Muscle layer of colon (tissue), 2 donors: ENCODE data around the gene MVD.
"Not testable (repeated sequence)": the region's sequence is repeated elsewhere in the genome, so short reads cannot be mapped to it uniquely, and the experiment has no call there.

Experiments
- H3K27ac ChIP-seq: one replicate; pipeline ENCODE4 v1.7.0; 2013; ENCODE audit warnings: low read depth, mild to moderate bottlenecking, low read length, moderate library complexity
- H3K27me3 ChIP-seq, 2 donors: one replicate each; pipeline ENCODE4 v1.7.0; 2013; ENCODE audit warnings: low read length in 2 of 2, mild to moderate bottlenecking in 2 of 2; ENCODE audit not compliant: insufficient read depth in 2 of 2, control insufficient read depth in 1 of 2
- H3K36me3 ChIP-seq: one replicate; pipeline ENCODE4 v1.7.0; 2013; ENCODE audit warnings: mild to moderate bottlenecking, low read length; ENCODE audit not compliant: insufficient read depth
- H3K4me1 ChIP-seq: one replicate; pipeline ENCODE4 v1.7.0; 2013; ENCODE audit warnings: mild to moderate bottlenecking, low read length; ENCODE audit not compliant: insufficient read depth
- H3K4me3 ChIP-seq, 2 donors: one replicate each; pipeline ENCODE4 v1.7.0; 2013; ENCODE audit warnings: low read length in 2 of 2, low read depth in 1 of 2, mild to moderate bottlenecking in 1 of 2, moderate library complexity in 1 of 2
- H3K9ac ChIP-seq: one replicate; pipeline ENCODE4 v1.7.0; 2013; ENCODE audit warnings: low read length
- H3K9me3 ChIP-seq: one replicate; pipeline ENCODE4 v1.7.0; 2013; ENCODE audit warnings: mild to moderate bottlenecking, low read length
- donor health status: abdominal sarcoma.
- donor health status: Adenocarcinoma of cecum.

The MVD gene

GRCh38 chr16:88614818-88615580, 47.9 kb downstream of the MVD start:
- H3K27ac ChIP-seq: no peak overlapping the region
- no peak overlapping the region for H3K9ac ChIP-seq

GRCh38 chr16:88613911-88614817, 48.7 kb downstream of the MVD start:
- H3K4me1 ChIP-seq: no peaks in the 10 kb centered on the region
- H3K9me3 ChIP-seq: no peaks in the 10 kb centered on the region
- no peaks in the 10 kb centered on the region for H3K27me3 ChIP-seq
- peaks cover 35% of the 10 kb centered on the region for H3K36me3 ChIP-seq
- H3K4me3 ChIP-seq: no peak overlapping the region
- no peak overlapping the region for H3K9ac ChIP-seq
- no peak overlapping the region for H3K27ac ChIP-seq

More at GRCh38 chr16:88614818-88615580, 47.9 kb downstream of the MVD start:
- Histone ChIP-seq H3K9me3 (no peaks in the 10 kb centered on the region), H3K27me3 (no peaks in the 10 kb centered on the region), H3K36me3 (peaks cover 38% of the 10 kb centered on the region), H3K4me1 (no peaks in the 10 kb centered on the region), H3K4me3 (no peak overlapping the region)

GRCh38 chr16:88613293-88613692, 49.6 kb downstream of the MVD start:
- H3K36me3 ChIP-seq: peaks cover 31% of the 10 kb centered on the region
- no peaks in the 10 kb centered on the region for H3K27me3 ChIP-seq
- no peak overlapping the region for H3K27ac ChIP-seq
- no peak overlapping the region for H3K4me3 ChIP-seq
- no peak overlapping the region for H3K9ac ChIP-seq
- no peaks in the 10 kb centered on the region for H3K4me1 ChIP-seq
- H3K9me3 ChIP-seq: no peaks in the 10 kb centered on the region

GRCh38 chr16:88610909-88611812, 51.7 kb downstream of the MVD start:
- no peak overlapping the region for H3K27ac ChIP-seq
- peaks cover 36% of the 10 kb centered on the region for H3K36me3 ChIP-seq
- H3K4me3 ChIP-seq: no peak overlapping the region
- H3K9ac ChIP-seq: no peak overlapping the region
- H3K4me1 ChIP-seq: no peaks in the 10 kb centered on the region
- no peaks in the 10 kb centered on the region for H3K27me3 ChIP-seq
- H3K9me3 ChIP-seq: no peaks in the 10 kb centered on the region

- Histone ChIP-seq H3K27ac (no peak overlapping the region), H3K9ac (no peak overlapping the region), H3K9me3 (no peaks in the 10 kb centered on the region), H3K27me3 (no peaks in the 10 kb centered on the region), H3K4me1 (no peaks in the 10 kb centered on the region), H3K36me3 (peaks cover 42% of the 10 kb centered on the region), H3K4me3 (no peak overlapping the region)
These were observed 52.8 kb downstream of the MVD start for GRCh38 chr16:88610080-88610479.

- not testable (repeated sequence) for H3K9ac ChIP-seq, H3K9me3 ChIP-seq, H3K27ac ChIP-seq, H3K4me1 ChIP-seq, H3K4me3 ChIP-seq, H3K27me3 ChIP-seq
- H3K36me3 ChIP-seq: peaks cover 38% of the 10 kb centered on the region
These were observed 53.5 kb downstream of the MVD start for GRCh38 chr16:88609426-88609825.

GRCh38 chr16:88608076-88608475, 54.8 kb downstream of the MVD start:
- H3K27ac ChIP-seq: no peak overlapping the region
- H3K36me3 ChIP-seq: peaks cover 33% of the 10 kb centered on the region

GRCh38 chr16:88606148-88606757, 56.6 kb downstream of the MVD start:
- no peak overlapping the region for H3K27ac ChIP-seq
- H3K36me3 ChIP-seq: peaks cover 38% of the 10 kb centered on the region

More at GRCh38 chr16:88608076-88608475, 54.8 kb downstream of the MVD start:
- H3K4me1 ChIP-seq: no peaks in the 10 kb centered on the region
- H3K9ac ChIP-seq: no peak overlapping the region
- no peaks in the 10 kb centered on the region for H3K27me3 ChIP-seq
- no peaks in the 10 kb centered on the region for H3K9me3 ChIP-seq
- no peak overlapping the region for H3K4me3 ChIP-seq

GRCh38 chr16:88605186-88606147, 57.4 kb downstream of the MVD start:
- H3K4me1 ChIP-seq: no peaks in the 10 kb centered on the region
- H3K27ac ChIP-seq: no peak overlapping the region
- H3K36me3 ChIP-seq: peaks cover 38% of the 10 kb centered on the region
- H3K4me3 ChIP-seq: no peak overlapping the region
- H3K27me3 ChIP-seq: no peaks in the 10 kb centered on the region
- H3K9ac ChIP-seq: no peak overlapping the region
- H3K9me3 ChIP-seq: no peaks in the 10 kb centered on the region

More at GRCh38 chr16:88606148-88606757, 56.6 kb downstream of the MVD start:
- no peak overlapping the region for H3K9ac ChIP-seq
- no peaks in the 10 kb centered on the region for H3K27me3 ChIP-seq
- no peaks in the 10 kb centered on the region for H3K4me1 ChIP-seq
- H3K4me3 ChIP-seq: no peak overlapping the region
- no peaks in the 10 kb centered on the region for H3K9me3 ChIP-seq

GRCh38 chr16:88602091-88602490, 60.8 kb downstream of the MVD start:
- Histone ChIP-seq H3K9me3 (no peaks in the 10 kb centered on the region), H3K4me3 (no peak overlapping the region), H3K27ac (no peak overlapping the region), H3K36me3 (peaks cover 57% of the 10 kb centered on the region), H3K4me1 (no peaks in the 10 kb centered on the region), H3K27me3 (no peaks in the 10 kb centered on the region), H3K9ac (no peak overlapping the region)
